DND-41 (cell line): ENCODE measurements around the gene REC114.

Experiments
- ATAC-seq: fragments of 200-7000 bp; cut with Tn5 transposase; 3 replicates; pipeline ENCODE4 v1.9.1; 2021; ENCODE audit warnings: low read depth; ENCODE audit not compliant: insufficient read depth
- DNase-seq: peaks from one replicate; pipeline ENCODE4 v3.0.0-alpha.2; 2020
- H2AFZ ChIP-seq: 2 replicates; pipeline ENCODE4 v1.6.0; 2012; ENCODE audit warnings: low read depth, low read length
- H3K27ac ChIP-seq: 2 replicates; pipeline ENCODE4 v1.5.1; 2012; ENCODE audit warnings: low read length, inconsistent platforms
- H3K27me3 ChIP-seq: fragments of 200-600 bp; sonication (generic); 2 replicates; pipeline ENCODE4 v1.6.0; 2012; ENCODE audit warnings: low read length, mild to moderate bottlenecking, inconsistent platforms; ENCODE audit not compliant: insufficient read depth, poor library complexity
- H3K36me3 ChIP-seq: 2 replicates; pipeline ENCODE4 v1.5.1; 2012; ENCODE audit warnings: low read length, inconsistent platforms; ENCODE audit not compliant: insufficient read depth
- H3K4me1 ChIP-seq: 2 replicates; pipeline ENCODE4 v1.5.1; 2012; ENCODE audit warnings: mild to moderate bottlenecking, low read length; ENCODE audit not compliant: insufficient read depth
- H3K4me2 ChIP-seq: 2 replicates; pipeline ENCODE4 v1.6.0; 2012; ENCODE audit warnings: mild to moderate bottlenecking, moderate library complexity, low read length, inconsistent platforms; ENCODE audit not compliant: insufficient read depth
- H3K4me3 ChIP-seq, 2 experiments: fragments of 200-600 bp in 1 of 2; shearing (Covaris generic) in 1 of 2; 2 replicates each; pipeline ENCODE4 v1.5.1; 2012 to 2016; ENCODE audit warnings: inconsistent platforms in 2 of 2, low read length in 2 of 2, mild to moderate bottlenecking in 2 of 2, low read depth in 1 of 2, moderate library complexity in 1 of 2
- H3K79me2 ChIP-seq: 2 replicates; pipeline ENCODE4 v1.6.0; 2012; ENCODE audit warnings: low read length, inconsistent platforms; ENCODE audit not compliant: insufficient read depth
- H3K9ac ChIP-seq: 2 replicates; pipeline ENCODE4 v1.6.0; 2012; ENCODE audit warnings: low read depth, mild to moderate bottlenecking, inconsistent platforms, low read length, moderate library complexity
- H3K9me3 ChIP-seq: 2 replicates; pipeline ENCODE4 v1.5.1; 2012; ENCODE audit warnings: low read length, moderate library complexity, mild to moderate bottlenecking, inconsistent platforms; ENCODE audit not compliant: insufficient read depth, severe bottlenecking
- H4K20me1 ChIP-seq: 2 replicates; pipeline ENCODE4 v1.6.0; 2012; ENCODE audit warnings: low read length; ENCODE audit not compliant: insufficient read depth
- CTCF ChIP-seq: IDR thresholded peaks from 2 replicates; pipeline ENCODE4 v1.5.1; 2012; ENCODE audit warnings: borderline replicate concordance, low read length, moderate library complexity, mild to moderate bottlenecking; ENCODE audit not compliant: poor library complexity, severe bottlenecking; ENCODE audit errors: extremely low read depth
- EZH2 ChIP-seq: IDR thresholded peaks from 3 replicates; pipeline ENCODE4 v1.6.1; 2012; ENCODE audit warnings: borderline replicate concordance, low read depth, mild to moderate bottlenecking, moderate library complexity, low read length, inconsistent platforms; ENCODE audit not compliant: severe bottlenecking

The REC114 gene

DNA sequence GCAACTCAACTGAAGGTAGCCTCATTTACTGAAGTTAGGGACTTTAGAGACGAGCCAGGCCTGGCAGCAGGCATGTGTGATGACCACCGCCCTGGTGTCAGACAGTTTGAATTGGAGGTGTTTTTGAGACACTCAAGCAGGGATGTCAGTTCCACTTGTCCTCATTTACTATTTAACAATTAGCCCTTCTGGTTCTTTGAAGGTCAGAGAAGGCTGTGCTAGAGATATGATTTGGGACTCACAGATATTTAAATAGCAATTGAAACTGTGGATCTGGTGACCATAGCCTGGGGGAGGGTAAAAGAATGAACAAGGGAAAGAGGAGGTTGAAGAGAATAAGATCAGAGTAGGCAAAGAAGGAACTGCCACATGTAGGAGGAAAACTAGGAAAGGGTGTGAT, 74.6 kb downstream of the REC114 start:
- DNase-seq (no peak), ATAC-seq (no peak)
- H3K79me2 ChIP-seq: no peaks in the 10 kb centered on the region
- no peak overlapping the region for H3K4me2 ChIP-seq
- no peaks in the 10 kb centered on the region for H3K9me3 ChIP-seq
- no peak for TF ChIP-seq CTCF
- TF ChIP-seq EZH2: no peak
- peaks cover 11% of the 10 kb centered on the region for H3K27me3 ChIP-seq
- H4K20me1 ChIP-seq: no peaks in the 10 kb centered on the region
- H2AFZ ChIP-seq: no peak overlapping the region
- no peak overlapping the region for H3K9ac ChIP-seq
- no peaks in the 10 kb centered on the region for H3K36me3 ChIP-seq
- H3K4me3 ChIP-seq: no peak overlapping the region
- H3K4me1 ChIP-seq: no peaks in the 10 kb centered on the region
- no peak overlapping the region for H3K27ac ChIP-seq

DNA sequence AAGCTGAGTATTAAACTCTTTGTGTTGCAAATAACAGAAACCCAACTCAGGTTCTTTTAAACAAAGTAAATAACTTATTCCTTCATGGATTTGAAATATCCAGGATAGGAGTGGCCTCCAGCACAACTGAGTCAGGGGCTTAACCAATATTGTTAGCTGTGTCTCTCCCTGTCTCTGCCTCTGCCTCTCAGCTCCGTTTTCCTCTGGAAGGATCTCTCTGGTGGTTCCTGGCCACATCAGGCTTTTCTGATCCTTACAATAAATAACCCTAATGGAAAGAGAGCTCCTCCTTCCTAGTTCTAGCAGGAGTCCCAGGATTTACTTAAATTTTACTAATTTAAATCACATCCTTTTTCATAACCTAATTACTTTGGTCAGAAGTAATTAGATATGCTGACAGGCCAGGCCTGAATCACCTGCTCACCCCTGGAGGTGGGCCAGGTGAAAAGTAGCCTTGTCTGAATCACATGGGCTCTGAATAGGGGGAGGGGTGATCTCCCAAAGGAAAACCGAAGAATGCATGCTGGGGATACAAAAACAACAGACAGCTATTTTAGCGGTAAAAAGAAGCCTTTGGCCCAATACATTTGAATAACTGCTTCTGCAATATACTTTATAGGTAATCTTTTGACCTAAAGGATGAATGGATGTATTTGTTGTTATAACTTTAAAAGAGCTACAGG, 75.4 kb downstream of the REC114 start:
- ATAC-seq: no peak
- no peak for DNase-seq
- H3K9ac ChIP-seq: no peak overlapping the region

DNA sequence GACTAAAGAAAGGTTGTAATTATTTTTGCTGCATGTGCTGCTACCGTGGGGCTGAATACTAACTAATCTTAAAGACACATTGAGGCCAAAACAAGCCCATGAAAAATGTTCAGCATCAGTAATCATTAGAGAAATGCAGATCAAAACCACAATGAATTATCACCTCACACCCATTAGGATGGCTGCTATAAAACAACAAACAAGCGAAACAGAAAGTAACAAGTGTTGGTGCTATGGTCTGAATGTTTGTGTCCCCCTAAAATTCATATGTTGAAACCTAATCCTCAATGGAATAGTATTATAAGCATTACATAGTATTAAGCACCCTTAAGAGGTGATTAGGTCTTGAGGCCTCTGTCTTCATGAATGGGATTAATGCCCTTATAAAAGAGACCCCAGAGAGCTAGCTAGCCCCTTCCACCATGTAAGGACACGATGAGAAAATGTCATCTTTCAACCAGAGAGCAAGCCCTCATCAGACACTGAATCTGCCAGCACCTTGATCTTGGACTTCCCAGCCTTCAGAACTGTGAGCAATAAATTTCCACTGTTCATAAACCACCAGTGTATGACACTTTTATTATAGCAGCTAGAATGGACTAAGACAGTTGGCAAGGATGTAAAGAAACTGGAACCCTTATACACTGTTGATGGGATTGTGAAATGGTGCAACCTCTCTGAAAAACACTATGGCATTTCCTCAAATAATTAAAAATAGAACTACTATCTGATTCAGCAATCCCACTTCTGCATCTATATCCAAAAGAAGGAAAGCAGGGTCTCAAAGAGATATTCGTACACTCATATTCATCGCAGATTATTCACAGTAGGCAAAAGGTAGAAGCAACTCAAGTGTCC, 76.1 kb downstream of the REC114 start:
- no peaks in the 10 kb centered on the region for H3K9me3 ChIP-seq
- no peak overlapping the region for H3K9ac ChIP-seq
- no peaks in the 10 kb centered on the region for H3K36me3 ChIP-seq
- H2AFZ ChIP-seq: no peak overlapping the region
- peaks cover 11% of the 10 kb centered on the region for H3K27me3 ChIP-seq
- H3K79me2 ChIP-seq: no peaks in the 10 kb centered on the region
- no peak overlapping the region for H3K4me2 ChIP-seq
- TF ChIP-seq EZH2 (no peak), CTCF (no peak)
- no peak overlapping the region for H3K4me3 ChIP-seq
- H3K4me1 ChIP-seq: no peaks in the 10 kb centered on the region
- DNase-seq (no peak), ATAC-seq (no peak)
- no peaks in the 10 kb centered on the region for H4K20me1 ChIP-seq
- no peak overlapping the region for H3K27ac ChIP-seq

More for the DNA sequence above, 75.4 kb downstream of the REC114 start:
- Histone ChIP-seq H3K9me3 (no peaks in the 10 kb centered on the region), H3K4me3 (no peak overlapping the region), H2AFZ (no peak overlapping the region), H3K27ac (no peak overlapping the region), H3K4me1 (no peaks in the 10 kb centered on the region), H3K36me3 (no peaks in the 10 kb centered on the region), H3K4me2 (no peak overlapping the region), H4K20me1 (no peaks in the 10 kb centered on the region), H3K79me2 (no peaks in the 10 kb centered on the region), H3K27me3 (peaks cover 11% of the 10 kb centered on the region)
- no peak for TF ChIP-seq CTCF
- TF ChIP-seq EZH2: no peak
